ENCODE data around the gene DGKQ.
"Not testable (repeated sequence)": the region's sequence is repeated elsewhere in the genome, so short reads cannot be mapped to it uniquely, and the experiment has no call there.

DGKQ gene

DNA sequence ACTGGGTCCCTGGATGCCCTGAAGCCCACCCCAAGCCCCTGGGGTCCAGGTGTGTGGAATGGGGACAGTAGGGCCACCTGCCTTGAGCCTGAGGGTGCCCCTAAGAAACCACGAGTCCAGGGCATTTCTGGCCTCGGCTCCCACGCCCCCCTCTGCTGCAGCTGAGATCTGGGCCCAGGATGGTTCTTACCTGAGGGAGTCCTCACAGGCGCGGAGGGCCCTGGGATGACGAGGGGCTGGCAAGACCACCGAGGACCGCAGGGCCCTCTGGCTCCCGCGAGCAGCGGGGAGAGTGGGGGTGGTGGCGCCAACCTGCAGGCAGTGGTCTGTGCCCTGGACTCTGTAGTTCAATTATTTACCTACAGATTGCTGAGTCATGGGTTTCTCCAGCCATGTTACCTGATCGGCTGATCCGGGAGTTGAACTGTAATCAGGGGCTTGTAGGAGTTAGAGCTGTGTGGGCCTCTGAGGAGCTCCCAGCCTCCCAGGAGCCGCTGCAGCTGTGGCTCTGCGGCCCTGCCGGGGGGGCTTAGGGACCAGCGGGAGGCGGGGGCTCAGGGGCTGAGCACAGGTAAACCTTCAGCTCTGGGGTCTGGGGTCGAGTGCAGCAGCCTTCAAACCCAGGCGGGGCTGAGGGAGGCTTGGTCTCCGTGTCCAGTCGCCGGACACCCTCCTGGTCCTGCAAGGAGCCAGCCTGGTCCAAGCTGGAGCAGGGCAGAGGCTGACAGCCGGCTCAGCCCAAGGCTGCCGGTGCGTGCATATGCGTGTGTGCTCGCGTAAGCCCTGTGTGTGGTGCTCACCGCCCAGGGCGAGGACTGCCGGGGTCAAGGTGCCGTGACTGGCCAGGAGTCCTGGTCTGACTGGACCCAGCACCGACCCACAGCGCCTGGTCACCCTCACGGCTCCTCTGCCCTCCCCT is 20.0 kb upstream of the DGKQ start, which contains the start of gene SLC26A1:
SLC26A1 (minus strand) TSS at position 294 of the 919 bp plus-strand sequence. CDS start 1,701 bp downstream, outside the sequence.
- no peak for DNase-seq

- DNase-seq = no peak
Measured at GRCh38 chr4:992297-993110, 19.1 kb upstream of the DGKQ start.

- DNase-seq = no peak
Measured at GRCh38 chr4:991451-992296, 18.3 kb upstream of the DGKQ start.

DNA sequence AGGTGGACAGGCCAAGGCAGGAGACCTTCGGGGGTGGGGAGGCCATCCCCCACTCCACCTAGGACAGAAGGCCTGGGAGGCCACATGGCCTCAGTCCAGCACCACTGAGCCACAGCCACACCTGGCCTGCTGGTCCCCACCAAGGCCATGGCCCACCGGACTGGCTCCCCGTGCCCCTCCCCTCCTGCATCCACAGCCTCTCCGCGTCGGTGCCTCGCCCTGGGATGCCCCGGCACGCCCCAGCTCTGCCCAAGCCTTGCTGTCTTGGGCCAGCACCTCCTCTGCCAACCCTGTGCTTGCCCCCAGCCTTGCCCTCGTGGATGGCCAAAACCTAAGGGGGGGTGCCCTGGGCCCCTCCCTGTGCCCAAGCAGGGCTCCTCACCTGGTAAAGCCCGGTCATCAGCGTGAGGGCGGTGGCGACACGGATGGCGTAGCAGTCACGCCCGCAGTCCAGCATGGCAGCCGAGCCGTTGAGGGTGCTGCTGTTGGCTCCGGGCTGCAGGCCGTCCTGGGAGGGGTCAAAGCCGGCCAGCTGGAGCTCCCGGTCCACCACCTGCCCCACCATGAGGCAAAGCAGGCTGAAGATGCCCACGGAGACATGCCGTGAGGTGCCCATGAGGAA is 17.5 kb upstream of the DGKQ start:
- no peak for DNase-seq

DNA sequence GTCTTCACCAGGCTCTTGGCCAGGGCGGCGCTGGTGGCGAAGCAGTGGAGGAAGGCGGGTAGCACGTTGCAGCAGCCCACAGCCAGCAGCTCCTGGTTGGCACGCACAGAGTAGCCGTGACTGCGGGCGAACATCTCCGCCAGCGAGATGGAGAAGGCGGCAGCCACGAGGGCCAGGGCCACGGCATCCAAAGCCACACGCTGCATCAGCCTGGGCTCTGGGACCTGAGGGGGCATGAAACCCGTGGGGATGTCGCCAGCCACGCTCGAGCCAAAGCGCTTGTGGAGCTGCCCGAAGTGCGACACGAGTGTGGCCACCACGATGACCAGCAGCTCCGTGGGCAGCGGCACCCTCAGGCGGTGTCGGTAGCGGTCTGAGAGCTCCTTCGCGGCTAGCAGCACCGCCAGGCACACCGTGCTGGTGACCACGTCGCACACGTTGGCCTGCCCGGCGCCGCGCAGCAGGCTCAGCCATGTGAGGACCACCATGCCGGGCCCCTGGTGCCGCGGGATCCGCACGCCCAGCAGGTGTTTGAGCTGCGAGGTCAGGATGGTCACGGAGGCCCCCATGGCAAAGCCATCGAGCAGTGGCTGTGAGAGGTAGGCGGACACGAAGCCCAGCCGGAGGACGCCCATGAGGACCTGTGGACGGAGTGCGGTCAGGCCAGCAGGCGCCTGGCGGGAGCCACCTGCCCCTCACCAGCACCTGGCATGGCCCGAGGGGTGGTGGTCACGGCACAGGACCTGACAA is 16.5 kb upstream of the DGKQ start:
- no peak for DNase-seq

GRCh38 chr4:988726-989721 is 15.7 kb upstream of the DGKQ start:
- peak in 1 of 14 donors; percentile 34 for DNase-seq

GRCh38 chr4:987624-988513 is 14.5 kb upstream of the DGKQ start:
- DNase-seq = no peak

GRCh38 chr4:986879-987623 is 13.7 kb upstream of the DGKQ start, which contains the start of gene IDUA:
Gene IDUA, plus strand, starts transcription at chr4:987044. Its CDS starts 41 bp downstream, at chr4:987085.
- DNase-seq = peak in 13 of 14 donors; percentile 33 to 89 (median 72)

DNA sequence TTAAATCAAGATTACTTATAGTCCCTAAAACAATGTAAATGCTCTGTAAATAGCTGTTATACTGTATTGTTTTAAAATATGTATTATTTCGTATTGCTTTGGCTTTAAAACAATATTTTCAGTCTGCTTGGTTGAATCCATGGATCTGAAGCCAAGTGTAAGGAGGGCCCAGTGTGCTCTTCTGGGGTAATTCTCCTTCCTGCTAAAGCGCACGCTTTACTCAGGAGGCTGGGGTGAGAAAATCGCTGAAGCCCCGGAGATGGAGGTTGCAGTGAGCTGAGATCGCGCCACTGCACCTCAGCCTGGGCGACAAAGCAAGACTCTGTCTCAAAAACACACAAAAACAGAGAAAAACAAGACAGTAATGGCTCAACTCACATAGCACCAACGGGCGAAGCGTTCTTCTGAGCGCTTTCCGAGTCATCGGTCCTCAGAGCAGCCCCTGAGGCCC is 13.1 kb upstream of the DGKQ start:
- DNase-seq = no peak

DNA sequence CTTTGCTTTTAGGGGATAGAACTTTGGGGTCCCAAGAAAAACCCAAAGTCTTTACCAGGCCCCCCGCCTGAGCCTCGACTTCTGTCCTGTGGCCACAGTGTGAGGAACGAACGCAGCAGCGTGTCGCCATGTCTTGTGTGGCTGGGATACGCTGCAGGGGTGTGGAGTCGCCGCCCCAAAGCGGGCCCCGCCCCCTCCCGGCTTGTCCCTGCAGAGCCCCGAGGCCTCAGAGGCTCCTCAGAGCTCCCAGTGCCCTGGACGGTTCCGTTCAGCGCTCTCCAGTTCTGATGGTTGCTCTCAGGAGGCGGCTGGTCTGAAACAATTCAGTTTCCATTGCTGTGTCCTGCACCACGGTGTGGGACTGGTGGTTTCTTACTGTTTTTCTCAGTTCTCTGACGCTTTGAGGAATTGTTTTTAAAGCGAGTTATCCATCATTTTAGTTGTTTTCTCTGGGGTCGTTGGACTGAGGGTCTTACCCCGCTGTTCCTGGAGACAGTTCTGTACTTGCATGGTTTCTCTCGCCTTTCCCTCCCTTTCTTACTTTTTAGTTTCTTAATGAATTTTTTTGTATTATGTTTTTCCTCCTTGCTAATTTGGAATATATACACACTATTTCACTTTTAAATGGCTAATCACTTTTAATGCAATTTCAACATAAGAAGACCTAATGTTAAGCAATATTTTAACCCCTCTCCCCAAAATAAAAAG is 11.9 kb upstream of the DGKQ start:
- peak in 2 of 14 donors; percentile 9 to 55 for DNase-seq

DNA sequence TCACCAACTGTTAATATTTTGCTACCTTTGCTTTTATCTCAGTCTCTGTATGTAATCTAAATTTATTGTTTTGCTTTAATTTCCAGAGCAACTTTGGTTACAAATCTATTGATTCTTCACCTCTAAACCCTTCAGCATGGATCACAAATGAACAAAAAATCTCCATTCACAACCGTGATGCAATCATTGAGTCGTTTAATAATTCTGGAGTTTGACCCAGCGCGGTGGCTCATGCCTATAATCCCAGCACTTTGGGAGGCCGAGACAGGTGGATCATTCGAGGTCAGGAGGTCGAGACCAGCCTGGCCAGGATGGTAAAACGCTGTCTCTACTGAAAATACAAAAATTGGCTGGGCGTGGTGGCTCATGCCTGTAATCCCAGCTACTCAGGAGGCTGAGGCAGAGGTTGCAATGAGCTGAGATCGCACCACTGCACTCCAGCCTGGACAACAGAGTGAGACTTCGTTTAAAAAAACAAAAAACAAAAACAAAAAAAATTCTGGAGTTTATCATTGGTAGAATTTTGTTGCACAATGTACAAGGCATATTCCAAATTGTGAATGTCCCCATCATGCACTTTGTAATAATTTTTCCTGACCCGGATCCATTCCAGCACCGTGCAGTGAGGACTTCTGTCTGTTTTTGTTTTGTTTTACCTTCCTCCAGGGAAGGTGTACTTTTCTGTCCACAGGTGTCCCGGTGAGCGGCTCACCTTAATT is 11.1 kb upstream of the DGKQ start:
- DNase-seq = no peak

- DNase-seq = no peak
Measured at GRCh38 chr4:982814-983213, 9.4 kb upstream of the DGKQ start.

- DNase-seq = no peak
Measured at GRCh38 chr4:982291-982690, 8.9 kb upstream of the DGKQ start.

GRCh38 chr4:978957-979701 is 5.8 kb upstream of the DGKQ start:
- no peak for DNase-seq

DNA sequence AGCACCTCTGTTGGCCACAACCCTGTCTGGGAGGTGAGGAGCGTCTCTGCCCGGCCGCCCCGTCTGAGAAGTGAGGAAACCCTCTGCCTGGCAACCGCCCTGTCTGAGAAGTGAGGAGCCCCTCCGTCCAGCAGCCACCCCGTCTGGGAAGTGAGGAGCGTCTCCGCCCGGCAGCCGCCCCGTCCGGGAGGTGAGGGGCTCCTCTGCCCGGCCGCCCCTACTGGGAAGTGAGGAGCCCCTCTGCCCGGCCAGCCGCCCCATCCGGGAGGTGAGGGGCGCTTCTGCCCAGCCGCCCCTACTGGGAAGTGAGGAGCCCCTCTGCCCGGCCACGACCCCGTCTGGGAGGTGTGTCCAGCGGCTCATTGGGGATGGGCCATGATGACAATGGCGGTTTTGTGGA is 2.6 kb upstream of the DGKQ start:
- DNase-seq = not testable (repeated sequence)

- DNase-seq = no peak
Measured at GRCh38 chr4:974668-975067, 1.3 kb upstream of the DGKQ start.
